ENCODE data around the gene CCDC124.

GRCh38 chr19:17948931-17949930 lies 16.4 kb downstream of the CCDC124 start:
- TF ChIP-seq POLR2A (IDR thresholded peaks at IDR 0.05) (no peak), CTCF (IDR thresholded peaks at IDR 0.05) (no peak), POLR2AphosphoS5 (IDR thresholded peaks at IDR 0.05) (no peak)

All from breast epithelium (tissue), 3 donors.